CD1c-positive myeloid dendritic cell (primary cell): ENCODE measurements around the gene NDUFS1.
"Not testable (repeated sequence)": the region's sequence is repeated elsewhere in the genome, so short reads cannot be mapped to it uniquely, and the experiment has no call there.

Experiments
- DNase-seq: peaks from one replicate; pipeline ENCODE4 v3.0.0-alpha.2; 2016; ENCODE audit errors: extremely low spot score

The NDUFS1 gene

GRCh38 chr2:206098872-206099271 lies 60.4 kb downstream of the NDUFS1 start:
- DNase-seq = peak; percentile 55

GRCh38 chr2:206098471-206098870 lies 60.8 kb downstream of the NDUFS1 start:
- DNase-seq = no peak

DNA sequence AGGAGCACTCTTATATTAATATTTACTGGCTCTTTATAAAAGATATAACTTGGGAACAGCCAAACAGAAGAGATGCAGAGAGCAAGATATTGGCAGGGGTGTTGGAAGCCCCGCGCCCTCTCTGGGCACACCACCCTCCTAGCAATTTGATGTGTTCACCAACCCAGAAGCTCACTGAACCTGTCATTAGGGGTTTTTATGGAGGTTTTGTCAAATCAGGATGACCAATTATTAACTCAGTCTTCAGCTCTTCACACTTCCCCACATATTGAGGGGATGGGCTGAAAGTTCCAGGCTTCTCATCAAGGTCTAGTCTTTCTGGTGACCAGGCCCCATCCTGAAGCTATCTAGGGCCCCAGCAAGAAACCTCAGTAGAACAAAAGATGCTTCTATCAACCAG lies 62.4 kb downstream of the NDUFS1 start:
- no peak for DNase-seq

- DNase-seq = no peak
These were observed 63.5 kb downstream of the NDUFS1 start for GRCh38 chr2:206095536-206096332.

DNA sequence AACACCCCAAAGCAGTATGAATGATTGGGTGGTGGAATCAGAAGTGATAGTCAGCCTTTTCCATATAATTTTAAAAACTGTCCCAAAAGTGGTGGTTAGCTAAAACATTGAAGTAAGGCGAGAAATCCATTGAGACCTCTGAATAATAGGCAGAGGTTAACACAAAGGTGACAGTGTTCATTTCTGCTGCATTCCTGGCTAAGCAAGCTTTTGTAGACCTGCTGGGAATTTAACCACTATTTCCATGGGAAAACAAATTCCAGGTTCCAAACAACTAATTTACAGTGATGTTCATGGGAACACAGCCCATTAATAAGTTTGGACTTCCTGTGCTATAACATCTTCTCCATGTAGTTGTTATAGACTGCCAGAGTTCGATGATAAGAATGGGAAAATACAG lies 66.9 kb downstream of the NDUFS1 start:
- DNase-seq = no peak

DNA sequence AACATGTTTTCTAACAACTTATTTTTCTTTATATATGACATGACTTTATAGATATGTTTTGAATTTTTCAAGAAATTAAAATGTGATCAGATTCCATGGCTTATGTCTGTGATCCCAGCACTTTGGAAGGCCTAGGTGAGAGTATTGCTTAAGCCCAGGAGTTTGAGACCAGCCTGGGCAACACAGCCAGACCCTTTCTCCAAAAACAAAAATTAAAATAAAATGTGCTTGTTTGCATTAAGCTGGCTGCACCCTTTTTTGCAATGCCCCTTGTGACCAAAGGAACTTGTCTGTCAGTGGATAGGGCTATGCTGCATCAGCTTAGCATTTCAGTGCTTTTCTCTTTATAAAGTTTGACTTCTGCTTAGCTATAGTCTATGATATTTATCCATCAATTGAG lies 71.0 kb downstream of the NDUFS1 start:
- no peak for DNase-seq

GRCh38 chr2:206086716-206087350 lies 72.4 kb downstream of the NDUFS1 start:
- peak; percentile 10 for DNase-seq

DNA sequence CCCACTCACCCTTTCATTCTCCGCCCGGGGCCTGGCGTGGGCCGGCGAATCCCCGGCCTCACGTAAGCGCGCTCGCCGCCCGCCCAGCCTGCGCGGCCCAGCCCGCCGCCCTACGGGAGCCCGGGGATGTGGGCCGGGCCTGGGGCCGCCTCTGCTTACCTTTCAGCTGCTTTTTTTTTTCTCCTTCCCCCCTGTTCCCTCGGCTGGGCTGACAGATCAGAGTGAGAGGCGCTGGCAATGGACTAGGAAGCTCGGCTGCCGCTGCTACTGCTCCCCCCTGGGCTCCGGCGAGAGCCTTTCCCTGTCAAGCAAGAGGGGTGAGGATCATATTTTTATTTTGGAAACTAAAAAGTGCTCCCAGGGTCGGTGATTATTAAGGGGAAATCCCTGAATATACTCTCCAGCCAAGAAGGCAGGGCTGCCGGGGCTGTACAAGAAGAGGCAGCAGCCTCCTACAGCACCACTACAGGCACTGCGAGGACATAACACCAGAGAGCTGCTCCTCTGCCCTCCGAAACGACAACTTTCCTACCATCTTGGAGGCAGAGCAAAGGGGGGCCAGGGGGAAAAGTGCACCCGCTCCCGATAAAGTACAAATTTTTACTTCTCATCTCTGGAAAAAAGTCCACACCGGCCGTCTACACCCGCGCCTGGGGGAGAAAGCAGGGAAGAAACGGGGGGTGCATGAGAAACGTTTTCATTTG lies 73.3 kb downstream of the NDUFS1 start, which contains the start of gene INO80D:
TSS of gene INO80D (minus strand) at position 433 of the 704 bp plus-strand sequence. CDS start 23,158 bp downstream, outside the sequence.
- DNase-seq = peak; percentile 85

DNA sequence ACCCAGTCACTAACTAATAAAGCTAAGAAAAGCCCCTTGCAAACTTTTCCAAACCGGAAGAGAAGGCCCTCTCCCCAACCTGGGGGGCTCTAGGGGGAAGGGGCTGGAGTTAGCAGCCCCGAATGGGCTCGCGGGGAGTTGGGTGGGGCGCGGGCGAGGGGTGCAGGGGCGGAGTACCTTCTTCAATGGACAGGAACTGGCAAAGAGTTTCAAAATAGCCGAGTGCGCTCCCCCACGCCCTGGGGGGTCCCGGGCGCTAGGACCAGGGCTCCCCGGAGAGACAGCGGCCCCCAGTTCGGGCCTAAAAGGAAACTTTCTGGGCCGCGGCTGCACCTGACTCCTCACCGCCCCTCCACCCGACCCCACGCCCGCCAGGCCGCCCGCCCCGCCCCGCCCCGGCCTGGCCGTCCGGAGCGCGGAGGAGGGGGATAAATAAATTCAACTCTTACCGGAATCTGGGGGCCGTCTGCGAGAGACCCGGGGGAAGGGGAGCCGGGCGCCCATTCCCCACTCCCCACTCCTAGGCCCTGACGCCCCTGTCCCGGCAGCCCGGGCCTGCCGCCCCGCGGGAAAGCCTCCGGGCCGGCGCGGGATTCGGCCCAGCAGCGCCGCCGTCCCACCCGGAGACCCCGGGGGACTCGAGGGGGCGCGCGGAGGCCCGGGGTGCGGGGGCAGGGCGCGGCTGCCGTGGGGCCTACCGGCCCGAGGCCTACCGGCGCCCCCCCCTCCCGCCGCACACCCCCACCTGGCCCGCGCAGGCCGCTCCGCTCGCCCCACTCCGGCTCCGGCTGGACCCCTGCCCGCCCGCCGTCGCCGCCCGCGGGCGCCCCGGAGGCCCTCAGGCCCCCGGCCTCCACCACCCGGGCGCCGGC lies 74.1 kb downstream of the NDUFS1 start:
- peak; percentile 44 for DNase-seq

- peak; percentile 49 for DNase-seq
These were observed 74.8 kb downstream of the NDUFS1 start for GRCh38 chr2:206084439-206084869.

GRCh38 chr2:206083602-206084438 lies 75.4 kb downstream of the NDUFS1 start:
- DNase-seq = peak; percentile 23

- DNase-seq = no peak
These were observed 76.9 kb downstream of the NDUFS1 start for GRCh38 chr2:206082298-206082843.

DNA sequence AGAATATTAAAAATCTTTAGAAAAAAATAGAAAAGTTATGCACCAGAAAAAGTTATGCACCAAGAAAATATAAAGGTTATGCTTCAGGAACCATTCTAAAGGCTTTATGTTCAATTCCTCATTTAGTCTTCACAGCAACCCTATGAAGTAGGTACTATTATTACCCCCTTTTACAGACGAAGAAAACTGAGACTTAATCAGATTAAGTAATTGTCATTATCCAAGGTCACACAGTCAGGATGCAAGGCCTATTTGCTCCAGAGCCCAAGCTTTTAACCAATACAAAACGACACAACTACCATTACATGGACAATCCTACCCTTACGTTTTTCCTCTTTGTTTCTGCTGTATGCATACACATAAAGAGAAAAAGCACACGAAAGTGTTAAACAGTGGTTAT lies 78.3 kb downstream of the NDUFS1 start:
- no peak for DNase-seq

DNA sequence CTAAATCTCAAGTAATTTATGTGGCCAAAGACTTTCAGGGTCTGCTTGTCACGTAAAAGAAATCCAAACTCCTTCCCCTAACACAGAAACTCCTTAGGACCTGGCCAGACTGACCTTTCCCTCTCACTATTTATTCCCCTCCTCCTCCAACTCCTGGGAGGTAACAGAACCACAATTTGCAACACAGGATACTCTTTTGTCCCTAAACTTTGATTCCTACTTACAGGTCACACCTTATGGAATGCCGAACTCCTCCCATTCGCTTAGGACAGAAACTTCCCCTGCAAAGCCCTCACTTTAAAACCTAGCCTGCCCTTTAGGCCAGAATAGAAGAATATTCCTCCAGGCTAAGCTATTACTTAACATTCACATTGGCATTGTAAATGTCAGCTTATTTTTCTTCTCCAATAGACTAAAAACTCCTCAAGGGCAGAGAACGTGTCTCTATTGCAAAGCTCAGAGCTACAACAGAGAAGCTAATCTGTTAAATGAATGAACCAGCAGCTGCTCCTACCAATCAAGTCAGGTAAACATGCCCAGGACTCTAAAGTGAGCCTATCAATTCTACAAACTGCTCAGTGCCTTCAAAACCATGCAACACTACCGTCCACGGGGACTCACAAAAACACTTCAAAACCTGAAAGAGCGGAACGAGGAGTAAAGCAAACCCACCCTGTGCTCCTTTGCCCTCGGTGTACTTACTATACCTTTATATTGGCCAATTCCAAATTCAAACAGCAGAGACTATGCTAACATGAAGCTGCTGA lies 79.4 kb downstream of the NDUFS1 start:
- DNase-seq = no peak

DNA sequence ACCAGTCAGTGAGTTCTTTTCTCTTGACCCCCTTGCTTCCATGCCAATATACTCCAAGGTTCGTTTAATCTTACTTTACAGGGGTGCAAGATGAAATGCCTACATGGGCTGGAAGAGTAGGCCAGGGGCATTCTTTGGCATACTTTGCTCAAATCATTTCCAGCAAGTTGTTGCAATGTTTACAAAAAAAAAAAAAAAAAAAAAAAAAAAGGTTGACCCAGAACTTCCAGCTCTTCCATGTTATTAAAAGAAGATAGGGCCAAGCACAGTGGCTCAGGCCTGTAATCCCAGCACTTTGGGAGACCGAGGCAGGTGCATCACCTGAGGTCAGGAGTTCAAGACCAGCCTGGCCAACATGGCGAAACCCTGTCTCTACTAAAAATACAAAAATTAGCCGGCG lies 81.4 kb downstream of the NDUFS1 start:
- DNase-seq = not testable (repeated sequence)

- DNase-seq = no peak
These were observed 84.1 kb downstream of the NDUFS1 start for GRCh38 chr2:206075113-206075512.

DNA sequence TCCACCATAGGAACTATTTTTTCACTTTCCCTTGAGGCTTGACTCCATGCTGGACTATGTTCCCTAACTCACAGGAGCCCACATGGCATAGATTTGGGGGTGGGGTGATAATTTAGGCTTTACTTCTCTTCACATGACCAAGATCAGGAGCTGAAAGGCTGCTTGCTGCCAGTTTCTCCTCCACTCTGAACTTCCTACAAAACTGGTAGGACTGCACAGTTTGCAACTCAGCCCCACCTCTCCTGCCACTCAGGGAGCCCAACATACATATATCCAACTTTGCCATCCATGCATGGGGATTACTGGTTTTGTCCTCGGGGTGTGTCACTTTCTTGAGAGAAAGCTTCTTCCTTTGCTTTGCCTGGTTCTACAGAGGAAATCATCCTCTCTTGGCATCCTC lies 87.4 kb downstream of the NDUFS1 start:
- DNase-seq = peak; percentile 8

DNA sequence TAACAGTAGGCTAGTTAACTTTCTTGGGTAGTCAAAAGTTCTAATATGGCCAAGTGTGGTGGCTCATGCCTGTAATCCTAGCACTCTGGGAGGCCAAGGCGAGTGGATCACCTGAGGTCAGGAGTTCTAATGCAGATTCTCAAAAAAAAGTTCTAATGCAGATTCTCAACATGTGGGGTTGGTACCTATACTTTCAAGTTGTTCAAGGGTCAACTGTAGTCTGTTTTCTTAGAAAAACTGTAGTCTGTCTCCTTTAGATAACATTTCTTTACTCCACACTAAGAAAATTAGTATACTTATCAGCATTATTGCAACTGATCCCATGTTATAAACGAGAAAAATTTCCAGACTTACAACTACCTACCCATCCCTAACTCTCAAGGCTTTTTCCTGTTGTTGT lies 89.8 kb downstream of the NDUFS1 start:
- DNase-seq = no peak

GRCh38 chr2:206068207-206068606 lies 91.0 kb downstream of the NDUFS1 start:
- DNase-seq = no peak
